Activated T-cell treated with anti-CD3 and anti-CD28 coated beads, Interleukin-2, amount 50 U/mL, for 72 hours (primary cell): ENCODE results near the gene GNG7. TPM values are rescaled to one million over a fixed set of nuclear protein-coding genes. Genes with fewer than 3 reads are reported as not detected.
"Not testable (repeated sequence)": the region's sequence is repeated elsewhere in the genome, so short reads cannot be mapped to it uniquely, and the experiment has no call there.

ENCODE experiments used
- ATAC-seq, 2 donors: fragments of 150-1000 bp; cut with Tn5 transposase; replicated peaks in 1 of 2; 2 replicates each; pipeline ENCODE4 v1.10.0; 2021; ENCODE audit warnings: moderate library complexity in 2 of 2, mild to moderate bottlenecking in 1 of 2
- DNase-seq, 2 donors: peaks; one replicate each; pipeline ENCODE4 v3.0.0; 2021 to 2022; ENCODE audit warnings: mixed read lengths in 1 of 2
- H3K27ac Mint-ChIP-seq: one replicate; pipeline ENCODE4 v1.8.0; 2022; ENCODE audit warnings: mild to moderate bottlenecking, moderate library complexity, mixed read lengths
- H3K27me3 Mint-ChIP-seq: one replicate; pipeline ENCODE4 v1.8.0; 2022; ENCODE audit warnings: low read depth, mixed read lengths
- H3K36me3 Mint-ChIP-seq, 2 donors: one replicate each; pipeline ENCODE4 v1.8.0; 2022; ENCODE audit warnings: mixed read lengths in 2 of 2, mild to moderate bottlenecking in 1 of 2; ENCODE audit not compliant: insufficient read depth in 2 of 2
- H3K4me1 Mint-ChIP-seq: one replicate; pipeline ENCODE4 v1.8.0; 2022; ENCODE audit warnings: low read depth, mixed read lengths
- H3K4me3 Mint-ChIP-seq, 2 donors: one replicate each; pipeline ENCODE4 v1.8.0; 2022; ENCODE audit warnings: mild to moderate bottlenecking in 2 of 2, mixed read lengths in 2 of 2, moderate library complexity in 2 of 2
- H3K9me3 Mint-ChIP-seq, 2 donors: one replicate each; pipeline ENCODE4 v1.8.0; 2022; ENCODE audit warnings: mixed read lengths in 2 of 2
- total RNA-seq, 2 donors: library from RNA; stranded (reverse); gene quantifications; one replicate each; pipeline ENCODE4 v1.2.3, GENCODE V29; 2022

The GNG7 gene
- total RNA-seq, 2 donors from 2014 or later, result 1.3 TPM

GRCh38 chr19:2550431-2551171, 151.9 kb downstream of the GNG7 start:
- Mint-ChIP-seq H3K4me1 (peaks cover 23% of the 10 kb centered on the region), H3K27me3 (no peaks in the 10 kb centered on the region), H3K9me3 (no peaks in the 10 kb centered on the region), H3K27ac (no peak overlapping the region), H3K36me3 (peaks cover 1 to 4% of the 10 kb centered on the region in 2 donors), H3K4me3 (no peak overlapping the region)
- ATAC-seq (no peak), DNase-seq (no peak)

- Mint-ChIP-seq H3K9me3 (no peaks in the 10 kb centered on the region), H3K27ac (no peak overlapping the region), H3K4me3 (no peak overlapping the region), H3K36me3 (peaks cover 1 to 4% of the 10 kb centered on the region in 2 donors), H3K27me3 (no peaks in the 10 kb centered on the region), H3K4me1 (peaks cover 19% of the 10 kb centered on the region)
- DNase-seq (no peak), ATAC-seq (no peak)
Measured at GRCh38 chr19:2549701-2550191, 152.7 kb downstream of the GNG7 start.

GRCh38 chr19:2548966-2549365, 153.5 kb downstream of the GNG7 start:
- no peaks in the 10 kb centered on the region for H3K27me3 Mint-ChIP-seq
- peaks cover 1 to 4% of the 10 kb centered on the region in 2 donors for H3K36me3 Mint-ChIP-seq
- ATAC-seq (no peak), DNase-seq (no peak)
- no peak overlapping the region for H3K4me3 Mint-ChIP-seq
- H3K4me1 Mint-ChIP-seq, result peaks cover 26% of the 10 kb centered on the region
- no peak overlapping the region for H3K27ac Mint-ChIP-seq
- H3K9me3 Mint-ChIP-seq, result no peaks in the 10 kb centered on the region

- Mint-ChIP-seq H3K4me3 (no peak overlapping the region), H3K27ac (no peak overlapping the region), H3K27me3 (no peaks in the 10 kb centered on the region), H3K9me3 (no peaks in the 10 kb centered on the region), H3K4me1 (peaks cover 36% of the 10 kb centered on the region), H3K36me3 (peaks cover 1 to 4% of the 10 kb centered on the region in 2 donors)
- DNase-seq, result no peak
- no peak for ATAC-seq
Measured at GRCh38 chr19:2547721-2548120, 154.8 kb downstream of the GNG7 start.

GRCh38 chr19:2547033-2547680, 155.3 kb downstream of the GNG7 start:
- Mint-ChIP-seq H3K4me3 (no peak overlapping the region), H3K27ac (no peak overlapping the region), H3K9me3 (no peaks in the 10 kb centered on the region), H3K27me3 (no peaks in the 10 kb centered on the region), H3K4me1 (peaks cover 34% of the 10 kb centered on the region), H3K36me3 (peaks cover 1 to 4% of the 10 kb centered on the region in 2 donors)
- ATAC-seq (no peak), DNase-seq (no peak)

GRCh38 chr19:2546128-2547032, 156.1 kb downstream of the GNG7 start:
- Mint-ChIP-seq H3K4me1 (peaks cover 28% of the 10 kb centered on the region), H3K27ac (no peak overlapping the region), H3K36me3 (peaks cover 1 to 4% of the 10 kb centered on the region in 2 donors), H3K9me3 (no peaks in the 10 kb centered on the region), H3K27me3 (no peaks in the 10 kb centered on the region), H3K4me3 (no peak overlapping the region)
- DNase-seq (no peak), ATAC-seq (no peak)

GRCh38 chr19:2545416-2546127, 156.9 kb downstream of the GNG7 start:
- not testable (repeated sequence) for H3K4me3 Mint-ChIP-seq, H3K9me3 Mint-ChIP-seq, ATAC-seq, DNase-seq, H3K27ac Mint-ChIP-seq, H3K27me3 Mint-ChIP-seq, H3K36me3 Mint-ChIP-seq
- H3K4me1 Mint-ChIP-seq, result peaks cover 28% of the 10 kb centered on the region

GRCh38 chr19:2544576-2545415, 157.7 kb downstream of the GNG7 start:
- H3K9me3 Mint-ChIP-seq, result no peaks in the 10 kb centered on the region
- peak; percentile 25 to 28 for ATAC-seq
- H3K36me3 Mint-ChIP-seq, result peaks cover 1 to 4% of the 10 kb centered on the region in 2 donors
- no peak overlapping the region for H3K27ac Mint-ChIP-seq
- no peaks in the 10 kb centered on the region for H3K27me3 Mint-ChIP-seq
- peaks cover 28% of the 10 kb centered on the region for H3K4me1 Mint-ChIP-seq
- no peak for DNase-seq
- H3K4me3 Mint-ChIP-seq, result no peak overlapping the region

- ATAC-seq (peak; percentile 89 to 93), DNase-seq (peak; percentile 67 to 71)
- peak overlapping the region; percentile 79 to 84 for H3K4me3 Mint-ChIP-seq
- H3K27ac Mint-ChIP-seq, result no peak overlapping the region
- H3K4me1 Mint-ChIP-seq, result peaks cover 28% of the 10 kb centered on the region
- H3K27me3 Mint-ChIP-seq, result no peaks in the 10 kb centered on the region
- H3K36me3 Mint-ChIP-seq, result peaks cover 0 to 1% of the 10 kb centered on the region in 2 donors
- H3K9me3 Mint-ChIP-seq, result no peaks in the 10 kb centered on the region
Measured at GRCh38 chr19:2543463-2544442, 158.7 kb downstream of the GNG7 start.

GRCh38 chr19:2543072-2543462, 159.4 kb downstream of the GNG7 start:
- ATAC-seq, DNase-seq, H3K27ac Mint-ChIP-seq, H3K36me3 Mint-ChIP-seq, H3K27me3 Mint-ChIP-seq, H3K9me3 Mint-ChIP-seq: not testable (repeated sequence)
- Mint-ChIP-seq H3K4me3 (peak overlapping the region; percentile 79 to 84), H3K4me1 (peaks cover 28% of the 10 kb centered on the region)
